HG03108 (cell line): Measurements from ENCODE around the gene MAP3K20.
"Not testable (repeated sequence)": the region's sequence is repeated elsewhere in the genome, so short reads cannot be mapped to it uniquely, and the experiment has no call there.

ENCODE experiments used
- ATAC-seq: cut with Tn5 transposase; IDR thresholded peaks from one replicate; pipeline ENCODE4 v1.9.1; 2021; ENCODE audit warnings: moderate library complexity; ENCODE audit not compliant: unreplicated experiment

Gene MAP3K20

GRCh38 chr2:173086518-173087213 lies 11.0 kb downstream of the MAP3K20 start:
- no peak for ATAC-seq

- ATAC-seq = no peak
Observed at GRCh38 chr2:173087214-173087581, 11.6 kb downstream of the MAP3K20 start.

DNA sequence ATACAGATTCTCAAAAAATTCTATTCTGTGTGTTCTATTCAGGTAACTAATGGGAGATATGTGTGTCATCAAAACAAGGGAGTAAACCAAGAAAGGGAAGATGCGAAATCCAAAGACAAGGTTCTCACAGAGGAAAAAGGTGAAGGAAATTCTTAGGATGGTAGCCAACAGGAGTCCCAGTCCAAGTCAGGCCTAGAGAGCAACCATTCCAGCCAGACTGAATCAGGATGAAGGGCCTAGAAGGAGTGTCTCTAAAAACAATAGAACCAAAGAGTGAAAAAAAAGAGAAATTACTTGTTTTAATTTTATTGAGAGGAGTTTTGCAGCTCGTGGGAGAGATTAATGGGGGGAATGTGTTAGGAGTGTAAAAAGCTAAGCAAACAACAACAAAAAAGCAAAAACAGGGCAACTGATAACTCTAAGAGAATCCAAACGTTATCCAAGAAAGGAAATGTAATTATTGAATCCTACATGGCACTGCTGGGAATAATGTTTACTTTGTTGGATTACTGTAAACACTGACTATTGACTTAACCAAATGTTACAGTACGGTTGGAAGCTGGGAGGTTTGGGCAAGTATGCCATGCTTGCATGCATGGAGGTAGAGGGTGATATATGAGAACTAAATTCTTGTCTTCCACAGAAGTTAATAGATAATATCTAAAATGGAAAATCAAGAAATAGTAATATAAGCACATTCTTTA lies 12.3 kb downstream of the MAP3K20 start:
- no peak for ATAC-seq

GRCh38 chr2:173090276-173090877 lies 14.7 kb downstream of the MAP3K20 start:
- no peak for ATAC-seq

- no peak for ATAC-seq
Observed at GRCh38 chr2:173090973-173091660, 15.5 kb downstream of the MAP3K20 start.

DNA sequence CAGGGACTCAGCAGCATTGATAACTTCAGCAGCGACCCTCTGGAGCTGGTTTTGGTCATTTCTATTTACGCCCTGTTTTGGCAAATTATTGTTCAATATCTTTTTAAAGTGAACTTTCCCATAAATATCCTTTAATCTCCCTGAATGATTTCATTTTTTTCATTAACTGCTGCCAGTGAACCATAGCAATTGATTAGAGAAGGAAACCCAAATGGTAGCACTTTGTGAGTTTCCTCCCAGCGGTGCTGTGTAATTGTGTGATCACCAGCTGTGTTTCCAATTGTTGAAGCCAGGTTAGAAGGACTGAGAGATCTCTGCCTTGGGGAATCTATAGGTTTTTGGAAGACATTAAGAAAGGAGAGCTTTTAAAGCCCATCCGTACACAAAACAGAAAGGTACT lies 16.3 kb downstream of the MAP3K20 start:
- ATAC-seq = no peak

GRCh38 chr2:173092844-173093402 lies 17.3 kb downstream of the MAP3K20 start:
- no peak for ATAC-seq

GRCh38 chr2:173093617-173094016 lies 18.0 kb downstream of the MAP3K20 start:
- not testable (repeated sequence) for ATAC-seq

DNA sequence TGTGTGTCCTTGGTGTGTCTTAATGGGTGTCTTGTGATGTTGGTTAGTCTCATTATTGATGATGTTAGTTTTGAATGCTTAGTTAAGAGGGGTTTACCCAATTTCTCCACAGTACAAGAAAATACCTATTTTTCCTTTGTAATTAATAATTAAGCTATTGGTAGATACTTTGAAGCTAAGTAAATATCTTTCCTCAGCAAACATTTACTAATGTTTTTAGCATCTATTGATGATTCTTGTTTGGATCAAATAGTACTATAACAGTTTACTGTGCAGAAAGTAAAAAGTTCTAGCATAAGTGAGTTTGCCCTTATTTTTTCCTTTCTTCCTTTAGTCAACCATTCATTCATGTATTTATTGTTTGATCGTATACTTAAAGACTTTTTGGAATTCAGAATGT lies 19.1 kb downstream of the MAP3K20 start:
- no peak for ATAC-seq

DNA sequence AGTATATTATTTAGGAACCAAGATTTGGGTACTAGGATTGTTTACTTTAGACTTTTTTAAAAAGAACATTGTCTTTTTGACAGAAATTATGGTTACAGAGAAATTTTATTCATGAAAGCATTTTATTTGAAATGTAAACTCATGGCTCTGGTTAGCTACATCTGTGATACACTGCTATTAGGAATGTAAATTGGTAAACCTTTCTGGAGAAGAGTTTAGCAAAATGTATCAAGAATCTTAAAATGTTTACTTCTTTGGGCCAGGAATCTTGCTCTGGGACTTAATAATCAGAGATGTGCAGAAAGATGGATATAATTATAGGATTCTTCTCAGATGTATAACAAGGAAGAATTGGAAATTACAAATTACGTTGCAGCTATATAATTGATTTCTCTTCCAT lies 19.7 kb downstream of the MAP3K20 start:
- ATAC-seq = no peak

- ATAC-seq = no peak
Observed at GRCh38 chr2:173099271-173099670, 23.6 kb downstream of the MAP3K20 start.

- no peak for ATAC-seq
Observed at GRCh38 chr2:173099804-173100203, 24.2 kb downstream of the MAP3K20 start.

- no peak for ATAC-seq
Observed at GRCh38 chr2:173101687-173102086, 26.0 kb downstream of the MAP3K20 start.

DNA sequence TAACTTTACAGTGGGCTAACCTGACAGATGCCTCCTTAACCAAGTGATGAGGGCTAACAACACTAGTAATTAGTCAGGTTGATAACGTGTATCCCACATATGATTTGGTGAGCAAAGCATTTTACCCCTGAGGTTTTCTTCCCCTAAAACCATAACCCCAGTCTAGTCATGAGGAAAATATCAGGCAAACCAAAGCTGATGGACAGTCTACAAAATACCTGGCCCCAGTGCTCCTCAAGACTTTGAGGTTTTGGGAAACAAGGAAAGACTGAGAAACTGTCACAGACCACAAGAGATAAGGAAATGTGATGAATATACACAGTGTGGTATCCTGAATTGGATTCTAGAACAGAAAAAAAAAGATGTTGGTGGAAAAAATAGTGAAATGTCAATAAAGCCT lies 28.5 kb downstream of the MAP3K20 start:
- ATAC-seq = no peak

DNA sequence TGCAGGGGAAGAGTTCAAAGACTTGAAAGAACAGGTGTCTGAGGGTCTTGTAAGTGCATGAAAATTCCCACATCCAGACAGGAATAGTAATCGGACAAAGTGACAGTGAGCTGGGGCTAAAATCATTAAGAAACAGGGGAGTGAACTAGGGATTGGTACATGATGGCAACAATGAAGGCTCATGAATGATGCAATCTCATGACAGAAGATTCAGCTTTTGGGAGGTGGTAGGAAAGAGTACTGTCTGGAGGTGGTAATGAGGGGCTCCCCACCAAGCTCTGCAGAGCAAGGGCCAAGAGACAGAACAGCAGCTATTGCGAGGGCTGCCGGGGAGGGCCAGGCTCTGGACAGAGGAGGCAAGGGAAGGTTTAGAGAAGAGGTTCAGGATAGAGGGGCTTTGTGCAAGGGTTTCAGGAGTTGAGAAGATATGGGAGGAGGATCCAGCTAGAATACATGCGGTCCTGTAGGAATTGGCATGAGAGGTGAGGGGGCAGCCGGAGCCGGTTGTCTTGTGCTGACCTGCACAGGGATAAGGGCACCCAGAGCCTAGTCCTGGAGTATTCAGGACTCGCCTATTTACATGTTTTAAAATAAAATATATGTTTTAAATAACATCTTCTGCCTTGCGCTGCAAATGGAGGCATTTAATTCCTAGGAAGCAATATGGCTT lies 31.4 kb downstream of the MAP3K20 start:
- no peak for ATAC-seq

- ATAC-seq = no peak
Observed at GRCh38 chr2:173107629-173108022, 32.0 kb downstream of the MAP3K20 start.

GRCh38 chr2:173109253-173110188 lies 33.9 kb downstream of the MAP3K20 start:
- no peak for ATAC-seq

- no peak for ATAC-seq
Observed at GRCh38 chr2:173117678-173118077, 42.0 kb downstream of the MAP3K20 start.

GRCh38 chr2:173118395-173118794 lies 42.7 kb downstream of the MAP3K20 start:
- ATAC-seq = no peak
